Liver (tissue), 3 donors: Measurements from ENCODE around the gene SNRPA1.

Experiments used
- ATF3 ChIP-seq: IDR thresholded peaks from 2 replicates; pipeline ENCODE4 v1.6.1; 2016; ENCODE audit warnings: antibody characterized with exemption
- CTCF ChIP-seq: fragments of 150-350 bp; IDR thresholded peaks from 2 replicates; pipeline ENCODE4 v1.5.1; 2017; ENCODE audit warnings: improper control_type of control experiment, low read depth, low read length; ENCODE audit not compliant: missing input control
- EGR1 ChIP-seq, 2 donors: IDR thresholded peaks; 2 replicates each; pipeline ENCODE4 v1.6.1; 2016 to 2018; ENCODE audit warnings: antibody characterized with exemption in 2 of 2, low read depth in 2 of 2
- MAX ChIP-seq: IDR thresholded peaks from 2 replicates; pipeline ENCODE4 v1.6.1; 2016; ENCODE audit warnings: antibody characterized with exemption
- REST ChIP-seq: IDR thresholded peaks from 2 replicates; pipeline ENCODE4 v1.6.1; 2016; ENCODE audit warnings: antibody characterized with exemption, mild to moderate bottlenecking
- SP1 ChIP-seq: IDR thresholded peaks from 2 replicates; pipeline ENCODE4 v1.6.1; 2018; ENCODE audit warnings: antibody characterized with exemption, mild to moderate bottlenecking
- TAF1 ChIP-seq: conservative IDR thresholded peaks from 2 replicates; pipeline ENCODE4 v1.6.1; 2016; ENCODE audit warnings: antibody characterized with exemption, mild to moderate bottlenecking
- ZBTB33 ChIP-seq: IDR thresholded peaks from 2 replicates; pipeline ENCODE4 v1.6.1; 2016; ENCODE audit warnings: antibody characterized with exemption
- donor health status: healthy.
- donor health status: healthy.

- no peak for TF ChIP-seq CTCF
- no peak for TF ChIP-seq TAF1
- no peak for TF ChIP-seq SP1
- no peak for TF ChIP-seq EGR1 (IDR thresholded peaks at IDR 0.05; ENCODE audit: low read depth in 2 of 2)
- no peak for TF ChIP-seq ZBTB33
- no peak for TF ChIP-seq ATF3
- TF ChIP-seq REST: no peak
- no peak for TF ChIP-seq MAX
These were observed 40.0 kb downstream of the SNRPA1 start for GRCh38 chr15:101255051-101255395.
